Colonic mucosa (tissue), 4 donors: Measurements from ENCODE around the gene HPS6. TPM values are rescaled to one million over a fixed set of nuclear protein-coding genes. Genes with fewer than 3 reads are reported as not detected.

ENCODE experiments used
- DNase-seq: peaks from one replicate; pipeline ENCODE4 v3.0.0-alpha.2; 2020
- H3K27ac ChIP-seq: fragments of 200-600 bp; one replicate; pipeline ENCODE4 v1.8.0; 2021
- H3K27me3 ChIP-seq: fragments of 200-600 bp; one replicate; pipeline ENCODE4 v1.8.0; 2021
- H3K36me3 ChIP-seq: fragments of 200-600 bp; one replicate; pipeline ENCODE4 v1.8.0; 2021
- H3K4me1 ChIP-seq: fragments of 200-600 bp; one replicate; pipeline ENCODE4 v1.8.0; 2021; ENCODE audit warnings: mild to moderate bottlenecking
- H3K4me3 ChIP-seq: fragments of 200-600 bp; one replicate; pipeline ENCODE4 v1.8.0; 2021
- H3K9ac ChIP-seq, 2 donors: one replicate each; pipeline ENCODE4 v1.7.0; 2013; ENCODE audit warnings: control low read depth in 2 of 2, low read depth in 2 of 2, low read length in 2 of 2
- H3K9me3 ChIP-seq: fragments of 200-600 bp; one replicate; pipeline ENCODE4 v1.8.0; 2021
- CTCF ChIP-seq: fragments of 200-600 bp; IDR thresholded peaks from one replicate; pipeline ENCODE4 v1.8.0; 2022; ENCODE audit warnings: antibody characterized with exemption, mild to moderate bottlenecking
- intact Hi-C: fragments of 100-400 bp; cut with DNase I; formaldehyde crosslinking; loops from one replicate; pipeline ENCODE4 v1.14.1; 2022
- total RNA-seq, 2 donors: library from RNA; stranded (reverse); fragmentation: NEBNext Ultra II Directional in 1 of 2; extraction: Animal tissue kit (Norgen Biotek cat#: 25700) in 1 of 2; gene quantifications; one replicate each; pipeline ENCODE4 v1.2.1, GENCODE V29; 2021
- donor health status: healthy.
- donor health status: DM: no; HTN: no; CAD: no.
- donor health status: DM: no; HTN: no; CAD: no.

Gene HPS6
- total RNA-seq, 2 donors from 2014 or later, result 21.9 to 26.6 TPM

DNA sequence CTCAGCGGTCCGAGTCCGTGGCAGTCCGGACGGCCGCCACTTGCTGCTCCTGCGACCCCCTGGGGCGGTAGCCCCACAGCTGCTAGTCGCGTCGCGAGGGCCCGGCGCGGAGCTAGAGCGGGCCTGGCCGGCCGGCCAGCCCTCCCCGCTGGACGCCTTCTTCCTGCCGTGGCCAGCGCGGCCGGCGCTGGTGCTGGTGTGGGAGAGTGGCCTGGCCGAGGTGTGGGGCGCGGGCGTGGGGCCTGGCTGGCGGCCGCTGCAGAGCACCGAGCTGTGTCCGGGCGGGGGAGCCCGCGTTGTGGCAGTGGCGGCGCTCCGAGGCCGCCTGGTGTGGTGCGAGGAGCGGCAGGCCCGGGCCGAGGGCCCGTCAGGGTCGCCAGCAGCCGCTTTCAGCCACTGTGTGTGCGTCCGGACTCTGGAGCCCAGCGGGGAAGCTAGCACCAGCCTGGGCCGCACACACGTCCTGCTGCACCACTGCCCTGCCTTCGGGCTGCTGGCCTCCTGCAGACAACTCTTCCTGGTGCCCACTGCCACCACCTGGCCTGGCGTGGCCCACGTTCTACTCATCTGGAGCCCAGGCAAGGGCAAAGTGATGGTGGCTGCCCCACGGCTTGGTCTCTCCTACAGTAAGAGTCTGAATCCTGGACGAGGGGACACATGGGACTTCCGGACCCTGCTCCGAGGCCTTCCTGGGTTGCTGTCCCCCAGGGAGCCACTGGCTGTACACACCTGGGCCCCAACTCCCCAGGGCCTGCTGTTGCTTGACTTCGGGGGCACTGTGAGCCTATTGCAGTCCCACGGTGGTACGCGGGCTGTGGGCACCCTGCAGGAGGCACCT lies 631 bp downstream of the HPS6 start:
- Histone ChIP-seq H3K4me3 (peak overlapping the region; percentile 99), H3K9ac (peak overlapping the region; percentile 94 to 98), H3K27me3 (no peaks in the 10 kb centered on the region), H3K36me3 (no peaks in the 10 kb centered on the region), H3K9me3 (no peaks in the 10 kb centered on the region), H3K4me1 (peaks cover 25% of the 10 kb centered on the region), H3K27ac (peak overlapping the region; percentile 95)
- no peak for TF ChIP-seq CTCF
- DNase-seq, result peak; percentile 26
- intact Hi-C loops, result no loop called here

GRCh38 chr10:102066399-102067088 lies 1.4 kb downstream of the HPS6 start:
- no peaks in the 10 kb centered on the region for H3K36me3 ChIP-seq
- no peak for DNase-seq
- TF ChIP-seq CTCF, result no peak
- no peaks in the 10 kb centered on the region for H3K27me3 ChIP-seq
- no peaks in the 10 kb centered on the region for H3K9me3 ChIP-seq
- H3K9ac ChIP-seq, result peak overlapping the region; percentile 94 to 98
- H3K27ac ChIP-seq, result no peak overlapping the region
- intact Hi-C loops, result no loop called here
- peaks cover 25% of the 10 kb centered on the region for H3K4me1 ChIP-seq
- peak overlapping the region; percentile 99 for H3K4me3 ChIP-seq

GRCh38 chr10:102067091-102067916 lies 2.2 kb downstream of the HPS6 start:
- TF ChIP-seq CTCF, result no peak
- Histone ChIP-seq H3K4me3 (no peak overlapping the region), H3K27ac (no peak overlapping the region), H3K9me3 (no peaks in the 10 kb centered on the region), H3K4me1 (peaks cover 25% of the 10 kb centered on the region), H3K27me3 (no peaks in the 10 kb centered on the region), H3K36me3 (no peaks in the 10 kb centered on the region), H3K9ac (no peak overlapping the region)
- intact Hi-C loops, result no loop called here
- DNase-seq, result no peak

DNA sequence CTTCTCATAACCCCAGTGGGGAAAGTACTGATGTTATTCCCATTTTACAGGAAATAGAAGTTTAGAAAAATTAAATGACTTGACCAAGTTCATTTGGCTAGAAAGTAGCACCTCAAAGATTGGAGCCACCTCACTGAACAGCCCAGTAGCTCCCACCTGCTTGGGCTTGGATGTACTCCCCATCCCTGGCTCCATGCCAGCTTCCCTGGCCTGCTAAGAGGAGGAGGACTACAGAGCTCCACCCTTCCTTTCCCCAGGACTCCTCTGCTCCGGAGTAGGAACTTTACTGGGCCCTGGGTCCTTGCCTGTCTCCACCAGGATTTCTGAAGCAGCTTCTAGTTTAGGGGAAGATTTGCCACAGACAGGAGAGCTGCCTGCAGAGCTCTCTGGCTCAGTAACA lies 3.1 kb downstream of the HPS6 start:
- Histone ChIP-seq H3K9me3 (no peaks in the 10 kb centered on the region), H3K27ac (no peak overlapping the region), H3K27me3 (no peaks in the 10 kb centered on the region), H3K9ac (no peak overlapping the region), H3K36me3 (no peaks in the 10 kb centered on the region), H3K4me1 (peaks cover 25% of the 10 kb centered on the region), H3K4me3 (no peak overlapping the region)
- DNase-seq, result peak; percentile 44
- TF ChIP-seq CTCF, result no peak
- intact Hi-C loops, result no loop called here

DNA sequence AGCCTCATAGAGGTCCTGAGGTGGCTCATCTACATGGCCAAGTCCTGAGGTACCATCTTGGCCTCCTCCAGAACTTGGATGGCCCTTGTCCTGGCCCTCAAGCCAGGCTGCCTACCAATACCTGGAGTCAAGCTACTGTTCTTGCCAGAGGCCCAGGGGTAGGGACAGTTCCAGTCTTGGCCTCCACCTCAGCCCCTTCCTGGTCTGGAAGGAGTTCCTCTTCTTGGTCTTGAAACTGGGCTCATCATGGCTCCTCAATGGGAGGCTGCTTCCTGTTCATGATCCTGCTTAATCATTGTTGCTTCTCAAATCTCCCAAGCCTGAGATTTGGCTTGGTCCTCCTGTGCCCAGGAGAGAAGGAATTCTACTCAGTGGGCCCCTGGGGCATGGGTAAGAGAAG lies 3.9 kb downstream of the HPS6 start:
- Histone ChIP-seq H3K27me3 (no peaks in the 10 kb centered on the region), H3K4me3 (no peak overlapping the region), H3K9me3 (no peaks in the 10 kb centered on the region), H3K4me1 (peaks cover 25% of the 10 kb centered on the region), H3K27ac (no peak overlapping the region), H3K36me3 (no peaks in the 10 kb centered on the region), H3K9ac (no peak overlapping the region)
- DNase-seq, result no peak
- TF ChIP-seq CTCF, result no peak
- intact Hi-C loops, result no loop called here
